ENCODE measurements around the gene DOCK10.
"Not testable (repeated sequence)": the region's sequence is repeated elsewhere in the genome, so short reads cannot be mapped to it uniquely, and the experiment has no call there.

DOCK10 gene

DNA sequence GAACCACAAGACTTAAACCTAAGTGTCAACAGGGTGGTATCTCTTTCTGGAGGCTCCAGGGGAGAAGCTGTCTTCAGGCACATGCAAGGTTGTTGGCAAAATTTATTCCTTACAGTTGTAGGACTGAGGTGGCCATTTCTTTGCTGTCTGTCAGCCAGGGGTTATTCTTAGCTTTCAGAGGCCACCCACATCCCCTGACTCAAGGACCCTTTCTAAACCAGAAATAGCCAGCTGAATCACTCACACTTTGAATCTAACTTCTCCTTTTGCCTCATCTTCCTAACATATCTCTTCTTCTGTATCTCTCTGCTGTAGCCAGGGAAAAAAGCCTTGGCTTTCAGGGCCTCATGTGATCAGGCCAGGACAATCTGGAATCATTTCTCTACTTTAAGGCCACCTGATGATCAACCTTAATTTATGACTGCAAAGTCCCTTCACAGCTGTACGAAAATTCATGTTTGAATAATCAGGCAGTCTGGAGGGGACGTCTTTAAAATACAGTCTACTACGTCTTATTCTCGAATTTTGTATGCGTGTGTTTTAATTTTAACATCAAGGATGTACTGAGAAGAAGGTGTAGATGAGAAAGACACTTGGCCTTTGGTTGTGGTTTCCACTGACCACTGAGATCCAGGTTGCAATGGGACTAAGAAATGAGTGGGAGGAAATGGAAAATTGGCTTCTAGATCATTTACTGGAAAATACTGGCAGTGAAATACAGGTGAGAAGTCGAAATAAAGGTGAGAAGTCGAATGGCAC, 90.4 kb downstream of the DOCK10 start:
- CTCF ChIA-PET: interaction anchor here (0.6 kb wide), 1 partner anchor 16 kb away, joined by 3 read pairs; no protein-coding TSS in a partner anchor
- Mint-ChIP-seq H3K36me3 (peaks cover 64% of the 10 kb centered on the region), H3K9me3 (no peaks in the 10 kb centered on the region), H3K4me3 (no peak overlapping the region), H3K27me3 (no peaks in the 10 kb centered on the region), H3K4me1 (peaks cover 90% of the 10 kb centered on the region), H3K27ac (peak overlapping the region; percentile 13)
- no peak for DNase-seq

DNA sequence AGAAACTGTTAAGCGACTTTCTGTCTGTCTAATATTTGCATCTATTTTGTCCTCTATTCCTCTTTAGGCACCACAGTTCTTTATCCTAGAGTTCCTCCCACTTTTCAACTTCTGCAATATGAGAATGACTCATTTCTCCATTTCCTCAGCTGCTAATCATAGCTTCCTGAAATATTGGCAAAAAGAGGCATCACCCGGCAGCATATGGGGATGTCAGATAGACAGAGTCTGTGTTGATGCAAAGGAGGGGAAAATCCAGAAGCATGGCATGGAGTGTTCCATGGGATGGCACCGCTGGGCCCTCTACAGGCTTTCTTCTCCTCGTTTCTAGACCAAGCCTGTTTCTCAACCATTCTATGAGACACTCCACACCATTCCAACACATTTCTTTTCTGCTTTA, 93.4 kb downstream of the DOCK10 start:
- Mint-ChIP-seq H3K36me3 (peaks cover 70% of the 10 kb centered on the region), H3K27ac (peak overlapping the region; percentile 77), H3K27me3 (no peaks in the 10 kb centered on the region), H3K9me3 (no peaks in the 10 kb centered on the region), H3K4me3 (no peak overlapping the region), H3K4me1 (peaks cover 79% of the 10 kb centered on the region)
- CTCF ChIA-PET: interaction anchor here (1.0 to 4.7 kb wide), 3 partner anchors 21 to 52 kb away, joined by 3 to 16 read pairs (median 3); no protein-coding TSS in a partner anchor
- DNase-seq: no peak

DNA sequence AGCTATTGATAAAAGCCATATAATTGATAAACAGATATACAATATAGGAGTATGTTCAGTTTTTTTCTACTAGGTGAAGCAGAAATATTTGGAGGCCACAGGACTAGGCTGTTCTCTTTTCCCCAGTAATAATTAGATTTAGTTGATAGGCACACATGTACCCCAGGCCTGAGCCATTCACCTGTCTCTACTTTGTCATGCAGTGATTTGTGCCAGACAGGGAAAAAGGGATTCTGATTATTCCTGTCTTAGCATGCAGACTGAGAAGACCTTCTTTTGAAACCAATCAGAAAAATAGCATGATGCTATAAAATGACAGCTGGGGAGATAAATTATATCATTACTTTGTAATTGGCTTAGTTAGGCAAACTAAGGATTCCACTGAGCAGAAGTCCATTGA, 94.3 kb downstream of the DOCK10 start:
- Mint-ChIP-seq H3K9me3 (no peaks in the 10 kb centered on the region), H3K4me1 (peaks cover 79% of the 10 kb centered on the region), H3K27me3 (no peaks in the 10 kb centered on the region), H3K4me3 (no peak overlapping the region), H3K36me3 (peaks cover 65% of the 10 kb centered on the region), H3K27ac (peak overlapping the region; percentile 79)
- CTCF ChIA-PET: interaction anchor here (1.4 to 4.7 kb wide), 2 partner anchors 20 to 53 kb away, joined by 3 to 16 read pairs; no protein-coding TSS in a partner anchor
- no peak for DNase-seq

DNA sequence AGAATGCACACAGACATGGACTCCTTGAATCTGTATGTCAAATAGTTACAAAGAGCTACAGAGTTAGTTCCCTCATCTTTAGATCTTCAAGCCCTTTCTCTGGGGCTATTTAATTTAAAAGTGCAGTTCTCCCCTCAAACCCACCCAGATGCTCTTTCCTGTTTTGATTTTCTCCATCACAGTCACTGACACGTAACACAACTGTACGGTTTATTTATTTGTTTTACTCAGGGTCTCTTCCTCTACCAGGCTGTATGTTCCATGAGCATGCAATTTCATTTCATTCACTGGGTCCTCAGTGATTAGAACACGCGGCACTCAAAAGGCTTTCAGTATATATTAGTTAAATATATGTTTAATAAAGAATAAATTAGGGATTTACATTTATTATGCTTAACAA, 94.7 kb downstream of the DOCK10 start:
- DNase-seq: no peak
- Mint-ChIP-seq H3K36me3 (peaks cover 65% of the 10 kb centered on the region), H3K27me3 (no peaks in the 10 kb centered on the region), H3K4me3 (peak overlapping the region; percentile 88), H3K4me1 (peaks cover 77% of the 10 kb centered on the region), H3K9me3 (no peaks in the 10 kb centered on the region), H3K27ac (peak overlapping the region; percentile 93)
- CTCF ChIA-PET: interaction anchor here (0.9 to 4.7 kb wide), 3 partner anchors 10 to 19 kb away, joined by 3 to 16 read pairs (median 4); no protein-coding TSS in a partner anchor

DNA sequence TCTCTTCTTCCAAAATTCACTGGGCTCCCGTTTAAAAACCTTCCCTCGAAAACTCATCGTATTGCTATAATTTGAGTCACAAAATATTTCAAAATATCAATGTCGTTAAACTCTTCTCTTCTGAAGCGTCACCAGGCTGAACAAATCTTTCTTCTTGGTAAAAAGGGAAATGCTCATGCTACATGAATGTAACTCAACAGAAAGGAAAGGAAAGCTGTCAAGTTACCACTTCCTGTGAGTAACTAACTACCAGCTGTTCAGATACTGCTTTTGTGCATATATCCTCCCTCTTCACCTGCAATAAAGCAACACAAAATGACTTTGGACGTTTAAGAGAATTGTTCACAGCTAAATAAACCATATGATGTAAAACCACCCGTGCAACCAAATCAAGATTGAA, 95.4 kb downstream of the DOCK10 start:
- H3K4me1 Mint-ChIP-seq: peaks cover 78% of the 10 kb centered on the region

DNA sequence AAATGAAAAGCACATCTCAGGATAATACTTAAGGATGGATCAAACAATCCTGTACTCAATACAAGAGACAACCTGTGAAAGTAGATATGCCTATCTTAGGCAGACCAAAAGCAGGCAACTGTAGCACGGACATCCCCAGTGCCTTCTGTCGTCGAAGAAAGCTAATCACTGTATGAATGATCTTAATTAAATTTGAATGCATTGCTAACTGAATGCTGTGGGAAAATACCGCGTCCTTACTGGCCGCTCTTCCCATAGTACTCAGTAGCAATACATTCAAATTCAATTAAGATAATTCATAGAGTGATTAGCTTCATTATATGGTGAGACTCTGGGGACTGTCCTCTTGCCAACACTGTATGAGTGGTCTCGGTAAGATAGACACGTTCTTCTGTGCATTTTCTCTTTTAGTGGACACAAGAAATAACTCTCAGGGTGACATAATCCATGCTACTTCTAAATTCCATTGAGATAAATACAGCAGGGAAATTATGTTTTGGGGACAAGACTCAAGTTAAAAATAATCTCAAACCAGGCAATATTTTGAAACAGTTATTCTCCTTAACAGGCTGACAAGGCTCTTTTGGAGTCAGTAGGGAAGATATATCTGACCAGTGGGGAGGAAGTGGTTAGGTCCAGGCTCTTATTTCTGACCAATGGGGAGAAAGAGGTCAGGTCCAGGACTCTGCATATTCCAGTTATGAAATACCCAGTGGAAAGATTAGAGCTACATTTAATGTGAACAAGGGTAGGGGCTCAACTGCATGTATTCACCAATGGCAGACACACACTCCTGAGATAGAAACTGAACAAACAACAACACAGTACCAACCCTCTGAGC, 97.3 kb downstream of the DOCK10 start:
- DNase-seq: no peak
- CTCF ChIA-PET: interaction anchor here (1.3 kb wide), 1 partner anchor 19 kb away, joined by 4 read pairs; no protein-coding TSS in a partner anchor
- Mint-ChIP-seq H3K36me3 (peaks cover 64% of the 10 kb centered on the region), H3K27ac (peak overlapping the region; percentile 87), H3K27me3 (no peaks in the 10 kb centered on the region), H3K9me3 (no peaks in the 10 kb centered on the region), H3K4me3 (peak overlapping the region; percentile 88), H3K4me1 (peaks cover 79% of the 10 kb centered on the region)

More for the DNA sequence above, 95.4 kb downstream of the DOCK10 start:
- no peaks in the 10 kb centered on the region for H3K9me3 Mint-ChIP-seq
- CTCF ChIA-PET: interaction anchor here (0.9 to 4.7 kb wide), 3 partner anchors 9 to 19 kb away, joined by 3 to 16 read pairs (median 4); no protein-coding TSS in a partner anchor
- H3K27ac Mint-ChIP-seq: peak overlapping the region; percentile 93
- no peaks in the 10 kb centered on the region for H3K27me3 Mint-ChIP-seq
- H3K4me3 Mint-ChIP-seq: peak overlapping the region; percentile 88
- no peak for DNase-seq
- H3K36me3 Mint-ChIP-seq: peaks cover 66% of the 10 kb centered on the region

DNA sequence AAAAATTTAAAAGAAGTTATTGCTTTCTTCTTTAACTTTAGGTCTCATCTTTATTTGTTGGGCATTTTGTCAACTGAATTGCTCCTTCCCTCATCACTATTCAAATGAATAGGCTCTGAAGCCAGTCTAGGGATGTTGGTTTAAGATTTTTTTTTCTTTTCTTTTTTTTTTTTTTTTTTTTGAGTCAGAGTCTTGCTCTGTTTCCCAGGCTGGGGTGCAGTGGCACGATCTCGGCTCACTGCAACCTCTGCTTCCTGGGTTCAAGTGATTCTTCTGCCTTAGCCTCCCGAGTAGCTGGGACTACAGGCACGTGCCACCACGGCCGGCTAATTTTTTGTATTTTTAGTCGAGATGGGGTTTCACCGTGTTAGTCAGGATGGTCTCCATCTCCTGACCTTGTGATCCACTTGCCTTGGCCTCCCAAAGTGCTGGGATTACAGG, 98.6 kb downstream of the DOCK10 start:
- not testable (repeated sequence) for H3K9me3 Mint-ChIP-seq
- CTCF ChIA-PET: interaction anchor here (0.9 to 1.3 kb wide), 3 partner anchors 14 to 66 kb away, joined by 3 to 4 read pairs (median 3); no protein-coding TSS in a partner anchor

DNA sequence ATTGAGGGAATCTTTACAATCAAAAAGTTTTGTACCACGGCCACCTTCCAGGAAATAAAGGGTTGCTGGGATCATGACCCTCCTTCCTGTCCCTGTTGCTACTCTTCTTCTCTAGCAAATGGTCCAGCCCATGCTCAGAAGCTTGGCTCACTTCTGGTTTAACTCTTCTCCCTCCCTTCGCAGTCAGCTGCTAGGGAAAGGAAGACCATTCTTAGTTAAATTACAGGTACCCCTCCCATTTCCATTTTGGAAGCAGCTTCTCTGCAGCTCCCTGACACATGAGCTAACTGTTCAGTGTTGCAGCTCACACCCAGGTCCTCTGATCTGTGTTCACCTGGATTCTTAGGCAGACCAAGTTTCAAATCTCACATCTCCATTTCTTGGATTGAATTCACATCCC, 100.3 kb downstream of the DOCK10 start:
- Mint-ChIP-seq H3K4me1 (peaks cover 79% of the 10 kb centered on the region), H3K9me3 (no peaks in the 10 kb centered on the region), H3K36me3 (peaks cover 58% of the 10 kb centered on the region), H3K4me3 (peak overlapping the region; percentile 51), H3K27me3 (no peaks in the 10 kb centered on the region), H3K27ac (peak overlapping the region; percentile 84)
- DNase-seq: no peak
- CTCF ChIA-PET: interaction anchor here (0.9 kb wide), 1 partner anchor 11 kb away, joined by 3 read pairs; no protein-coding TSS in a partner anchor

More for the DNA sequence above, 98.6 kb downstream of the DOCK10 start:
- peak overlapping the region; percentile 88 for H3K4me3 Mint-ChIP-seq
- not testable (repeated sequence) for H3K27me3 Mint-ChIP-seq
- peak; percentile 69 for DNase-seq
- H3K36me3 Mint-ChIP-seq: peaks cover 57% of the 10 kb centered on the region
- peaks cover 78% of the 10 kb centered on the region for H3K4me1 Mint-ChIP-seq
- peak overlapping the region; percentile 87 for H3K27ac Mint-ChIP-seq

DNA sequence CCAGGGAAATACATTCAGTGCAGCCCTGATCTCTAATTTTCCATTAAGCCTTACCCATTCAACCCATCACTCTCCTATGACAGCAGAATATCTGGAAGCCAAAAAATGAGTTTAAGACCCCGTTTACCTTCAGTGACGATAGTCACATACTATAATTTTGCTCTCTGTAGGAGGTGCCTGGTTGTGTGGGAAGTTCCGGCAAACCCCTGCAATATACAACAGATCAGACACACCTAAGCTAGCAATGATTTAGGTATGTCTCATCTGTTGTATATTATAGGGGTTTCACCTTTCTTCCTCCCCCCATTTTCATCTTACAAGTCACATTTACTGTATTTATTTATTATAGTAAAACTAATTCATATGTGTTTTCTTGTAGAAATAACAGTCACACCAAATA, 101.7 kb downstream of the DOCK10 start:
- no peak for DNase-seq
- H3K27ac Mint-ChIP-seq: peak overlapping the region; percentile 64
- CTCF ChIA-PET: no interaction called here
- H3K4me3 Mint-ChIP-seq: no peak overlapping the region
- peaks cover 87% of the 10 kb centered on the region for H3K4me1 Mint-ChIP-seq
- H3K9me3 Mint-ChIP-seq: no peaks in the 10 kb centered on the region
- no peaks in the 10 kb centered on the region for H3K27me3 Mint-ChIP-seq
- peaks cover 58% of the 10 kb centered on the region for H3K36me3 Mint-ChIP-seq

DNA sequence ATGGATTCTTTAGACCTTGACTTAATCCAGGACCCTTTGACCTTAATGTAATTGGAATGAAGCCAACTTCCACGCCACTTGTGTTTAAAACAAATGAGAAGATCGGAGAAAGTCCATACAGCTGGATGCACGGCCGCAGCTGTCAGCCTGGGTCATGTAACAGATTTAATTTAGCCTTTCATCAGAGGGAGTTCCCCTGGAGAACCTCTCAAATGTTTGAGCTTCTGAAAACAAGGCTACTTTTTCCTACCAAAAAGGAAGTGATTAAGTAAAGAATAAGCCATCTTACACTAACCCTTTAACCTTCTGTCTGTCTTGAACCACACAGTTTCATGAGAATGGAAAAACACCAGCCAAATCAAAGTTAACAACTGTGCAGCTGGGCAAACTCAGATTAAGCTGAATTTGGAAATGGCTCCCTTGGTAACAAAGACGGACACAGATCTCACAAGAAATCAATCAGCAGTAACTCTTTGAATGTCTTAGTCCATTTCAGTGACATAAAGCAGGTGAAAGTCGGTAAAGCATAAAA, 103.6 kb downstream of the DOCK10 start:
- peaks cover 92% of the 10 kb centered on the region for H3K4me1 Mint-ChIP-seq
- H3K4me3 Mint-ChIP-seq: peak overlapping the region; percentile 63
- peak overlapping the region; percentile 89 for H3K27ac Mint-ChIP-seq
- CTCF ChIA-PET: interaction anchor here (1.1 to 2.8 kb wide), 2 partner anchors 61 to 63 kb away, joined by 3 to 14 read pairs; no protein-coding TSS in a partner anchor
- peak; percentile 39 for DNase-seq
- H3K36me3 Mint-ChIP-seq: peaks cover 58% of the 10 kb centered on the region
- no peaks in the 10 kb centered on the region for H3K27me3 Mint-ChIP-seq
- no peaks in the 10 kb centered on the region for H3K9me3 Mint-ChIP-seq

DNA sequence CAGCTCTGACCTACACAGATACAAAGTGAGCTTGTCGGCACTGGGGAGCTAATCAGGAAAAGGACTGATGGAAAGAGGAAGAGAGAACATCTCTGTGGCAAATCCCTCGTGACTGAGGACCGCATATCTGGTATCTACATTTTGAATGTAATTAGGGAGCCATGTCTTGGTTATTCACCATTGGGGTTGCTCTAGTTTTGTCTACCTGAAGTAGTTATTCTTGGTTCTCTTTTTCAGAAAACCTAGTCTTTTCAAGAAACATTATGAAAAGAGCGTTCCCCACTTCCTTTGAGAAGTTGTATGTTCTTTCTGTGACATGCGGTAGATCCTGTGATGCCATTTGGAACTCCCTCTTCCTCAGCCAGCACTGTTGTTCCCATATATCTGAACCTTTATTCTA, 104.4 kb downstream of the DOCK10 start:
- CTCF ChIA-PET: interaction anchor here (1.2 to 2.8 kb wide), 3 partner anchors 9 to 64 kb away, joined by 4 to 14 read pairs (median 7); no protein-coding TSS in a partner anchor
- Mint-ChIP-seq H3K27ac (peak overlapping the region; percentile 89), H3K9me3 (no peaks in the 10 kb centered on the region), H3K4me1 (peaks cover 94% of the 10 kb centered on the region), H3K4me3 (peak overlapping the region; percentile 63), H3K27me3 (no peaks in the 10 kb centered on the region), H3K36me3 (peaks cover 58% of the 10 kb centered on the region)
- no peak for DNase-seq

DNA sequence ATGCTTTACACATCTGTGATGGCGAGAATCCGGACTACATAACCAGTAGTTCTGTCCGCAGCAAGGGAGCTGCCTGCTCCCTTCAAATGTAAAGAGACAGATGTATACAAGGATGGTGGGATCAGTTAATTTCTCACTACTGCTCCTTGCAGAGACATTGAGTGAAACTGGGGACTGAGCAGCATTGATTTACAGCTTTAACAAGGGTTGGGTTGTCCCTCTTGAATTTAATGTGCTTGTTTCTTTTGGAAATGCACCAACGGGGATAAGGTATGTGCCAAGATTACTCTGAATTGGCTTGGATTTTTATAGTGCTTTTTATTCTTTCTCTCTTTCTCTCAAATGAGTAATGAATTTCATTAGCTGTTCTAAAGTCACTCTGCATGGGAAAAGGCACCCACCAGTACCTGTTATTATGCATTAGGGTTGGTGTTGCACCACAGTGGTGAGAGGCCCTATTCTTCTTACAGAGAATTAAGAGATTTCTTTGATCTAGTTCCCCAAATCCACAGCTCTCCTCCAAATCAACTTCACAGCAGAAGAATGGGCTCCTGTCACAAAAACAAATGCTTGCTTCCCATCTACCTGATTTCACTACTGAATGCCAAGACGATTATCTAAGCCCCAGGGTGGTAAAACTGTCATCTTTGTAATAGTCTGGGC, 107.6 kb downstream of the DOCK10 start:
- Mint-ChIP-seq H3K27ac (peak overlapping the region; percentile 81), H3K36me3 (peaks cover 67% of the 10 kb centered on the region), H3K4me3 (no peak overlapping the region), H3K9me3 (no peaks in the 10 kb centered on the region), H3K4me1 (peaks cover 95% of the 10 kb centered on the region), H3K27me3 (no peaks in the 10 kb centered on the region)
- no peak for DNase-seq
- CTCF ChIA-PET: interaction anchor here (0.9 kb wide), 1 partner anchor 68 kb away, joined by 3 read pairs; no protein-coding TSS in a partner anchor

DNA sequence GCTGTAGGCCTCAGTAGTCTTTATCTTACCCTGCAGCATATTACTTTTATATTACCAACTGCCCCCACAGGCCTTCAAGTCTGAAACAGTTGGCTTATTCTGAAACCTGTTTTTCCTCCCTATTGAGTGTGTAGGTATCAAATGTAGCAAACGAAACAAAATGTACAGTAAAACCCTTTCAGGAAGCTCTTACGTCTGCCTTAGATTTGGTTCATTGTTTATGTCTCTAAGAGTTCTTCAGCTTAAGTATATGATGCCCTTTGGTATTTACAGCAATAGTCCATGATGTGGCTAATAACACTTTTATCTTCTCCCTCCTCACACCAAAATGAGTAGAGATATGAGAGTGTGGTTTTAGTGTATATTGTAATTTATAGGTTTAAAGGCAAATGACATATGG, 108.8 kb downstream of the DOCK10 start:
- no peak for DNase-seq
- no peaks in the 10 kb centered on the region for H3K27me3 Mint-ChIP-seq
- CTCF ChIA-PET: interaction anchor here (0.5 to 4.2 kb wide), 3 partner anchors 47 to 68 kb away, joined by 5 to 24 read pairs (median 7); no protein-coding TSS in a partner anchor
- H3K36me3 Mint-ChIP-seq: peaks cover 74% of the 10 kb centered on the region
- peak overlapping the region; percentile 81 for H3K27ac Mint-ChIP-seq
- no peak overlapping the region for H3K4me3 Mint-ChIP-seq
- peaks cover 96% of the 10 kb centered on the region for H3K4me1 Mint-ChIP-seq
- no peaks in the 10 kb centered on the region for H3K9me3 Mint-ChIP-seq

Measured in activated naive CD4-positive, alpha-beta T cell treated with anti-CD3 and anti-CD28 coated beads, Interleukin-2, amount 10 ng/mL, durations not matched to agents 7 days and 5 days (primary cell).